HEK293T (cell line): ENCODE measurements around the gene OR2L8.
"Not testable (repeated sequence)": the region's sequence is repeated elsewhere in the genome, so short reads cannot be mapped to it uniquely, and the experiment has no call there.

Experiments
- CTCF ChIA-PET: fragments of 350-600 bp; formaldehyde crosslinking; extraction: SDS; loops from one replicate; lab custom pipeline; 2021; ENCODE audit warnings: antibody characterized with exemption, inconsistent platforms; lab: Yijun Ruan, JAX
- POLR2A ChIA-PET: fragments of 350-600 bp; formaldehyde crosslinking; extraction: SDS; loops from one replicate; lab custom pipeline; 2020; ENCODE audit warnings: antibody characterized with exemption, inconsistent platforms; lab: Yijun Ruan, JAX
- DNase-seq: peaks from one replicate; pipeline ENCODE4 v3.0.0; 2012; ENCODE audit warnings: mixed read lengths; ENCODE audit errors: extremely low spot score
- ARNT ChIP-seq: fragments of 450-650 bp; IDR thresholded peaks from 2 replicates; pipeline ENCODE4 v1.6.1; 2017; ENCODE audit warnings: mild to moderate bottlenecking
- BHLHE40 ChIP-seq: fragments of 450-650 bp; IDR thresholded peaks from 2 replicates; pipeline ENCODE4 v1.6.1; 2016; ENCODE audit warnings: mild to moderate bottlenecking, moderate library complexity, borderline replicate concordance
- CTBP1 ChIP-seq: fragments of 450-650 bp; IDR thresholded peaks from 2 replicates; pipeline ENCODE4 v1.6.1; 2016; ENCODE audit warnings: borderline replicate concordance
- ELF4 ChIP-seq: fragments of 450-650 bp; IDR thresholded peaks from 2 replicates; pipeline ENCODE4 v1.6.1; 2017; ENCODE audit warnings: antibody characterized with exemption
- FOXA1 ChIP-seq: fragments of 450-650 bp; IDR thresholded peaks from 2 replicates; pipeline ENCODE4 v1.6.1; 2016; ENCODE audit warnings: mild to moderate bottlenecking
- FOXK2 ChIP-seq: fragments of 450-650 bp; IDR thresholded peaks from 2 replicates; pipeline ENCODE4 v1.6.1; 2016; ENCODE audit warnings: mild to moderate bottlenecking
- FOXM1 ChIP-seq: fragments of 450-650 bp; IDR thresholded peaks from 2 replicates; pipeline ENCODE4 v1.6.1; 2017; ENCODE audit warnings: mild to moderate bottlenecking, borderline replicate concordance
- HDGF ChIP-seq: fragments of 450-650 bp; IDR thresholded peaks from 2 replicates; pipeline ENCODE4 v1.6.1; 2017; ENCODE audit warnings: antibody characterized with exemption, borderline replicate concordance
- L3MBTL2 ChIP-seq: fragments of 450-650 bp; conservative IDR thresholded peaks from 2 replicates; pipeline ENCODE4 v1.6.1; 2016; ENCODE audit warnings: mild to moderate bottlenecking
- LEF1 ChIP-seq: fragments of 450-650 bp; IDR thresholded peaks from 2 replicates; pipeline ENCODE4 v1.6.1; 2017; ENCODE audit warnings: mild to moderate bottlenecking, borderline replicate concordance
- NFRKB ChIP-seq: fragments of 450-650 bp; IDR thresholded peaks from 2 replicates; pipeline ENCODE4 v1.6.1; 2016; ENCODE audit warnings: mild to moderate bottlenecking, moderate library complexity
- PKNOX1 ChIP-seq: fragments of 450-650 bp; IDR thresholded peaks from 2 replicates; pipeline ENCODE4 v1.6.1; 2016
- SP1 ChIP-seq: fragments of 450-650 bp; IDR thresholded peaks from 2 replicates; pipeline ENCODE4 v1.6.1; 2017
- SUZ12 ChIP-seq: fragments of 450-650 bp; IDR thresholded peaks from 2 replicates; pipeline ENCODE4 v1.6.1; 2016; ENCODE audit warnings: mild to moderate bottlenecking
- TARDBP ChIP-seq: fragments of 450-650 bp; IDR thresholded peaks from 2 replicates; pipeline ENCODE4 v1.6.1; 2016
- ZNF384 ChIP-seq: fragments of 450-650 bp; IDR thresholded peaks from 2 replicates; pipeline ENCODE4 v1.6.1; 2016

The OR2L8 gene

GRCh38 chr1:247936415-247936814 lies 12.2 kb upstream of the OR2L8 start:
- DNase-seq: no peak
- TF ChIP-seq ARNT: no peak
- no peak for TF ChIP-seq FOXM1
- TF ChIP-seq SUZ12: no peak
- no peak for TF ChIP-seq FOXK2
- TF ChIP-seq FOXA1: no peak
- POLR2A ChIA-PET: no interaction called here
- CTCF ChIA-PET: no interaction called here

GRCh38 chr1:247936965-247937734 lies 11.5 kb upstream of the OR2L8 start:
- POLR2A ChIA-PET, CTCF ChIA-PET: not testable (repeated sequence)
- peak; percentile 70 for DNase-seq

GRCh38 chr1:247942624-247943023 lies 6.0 kb upstream of the OR2L8 start:
- CTCF ChIA-PET: no interaction called here
- POLR2A ChIA-PET: no interaction called here
- DNase-seq: no peak
- TF ChIP-seq ARNT: no peak

- ChIA-PET CTCF (no interaction called here), POLR2A (no interaction called here)
- TF ChIP-seq ARNT: no peak
- no peak for DNase-seq
Observed at GRCh38 chr1:247953408-247953807, 4.8 kb downstream of the OR2L8 start.

GRCh38 chr1:247961791-247962190 lies 13.1 kb downstream of the OR2L8 start:
- ChIA-PET CTCF (no interaction called here), POLR2A (no interaction called here)
- DNase-seq: no peak
- TF ChIP-seq NFRKB (no peak), FOXA1 (no peak), FOXK2 (no peak), L3MBTL2 (no peak), ZNF384 (no peak), SUZ12 (no peak), ARNT (no peak), LEF1 (no peak), SP1 (no peak), PKNOX1 (no peak), BHLHE40 (no peak), TARDBP (no peak), HDGF (no peak), ELF4 (no peak), FOXM1 (no peak), CTBP1 (no peak)

GRCh38 chr1:247962911-247963588 lies 14.4 kb downstream of the OR2L8 start:
- ChIA-PET CTCF (no interaction called here), POLR2A (no interaction called here)
- TF ChIP-seq NFRKB (no peak), LEF1 (no peak), PKNOX1 (no peak), ZNF384 (no peak), FOXA1 (no peak)
- no peak for DNase-seq

- TF ChIP-seq SUZ12 (no peak), FOXM1 (no peak), LEF1 (no peak), BHLHE40 (no peak), FOXK2 (no peak), SP1 (no peak), ZNF384 (no peak), FOXA1 (no peak)
- POLR2A ChIA-PET: no interaction called here
- CTCF ChIA-PET: no interaction called here
- no peak for DNase-seq
Observed at GRCh38 chr1:247964933-247965332, 16.3 kb downstream of the OR2L8 start, which contains the start of gene OR2AK2. OR2AK2 (plus strand) TSS chr1:247965233; CDS start chr1:247965377, 144 bp downstream.

- ChIA-PET POLR2A (no interaction called here), CTCF (no interaction called here)
- no peak for DNase-seq
- no peak for TF ChIP-seq LEF1
- no peak for TF ChIP-seq FOXK2
- no peak for TF ChIP-seq FOXA1
- TF ChIP-seq FOXM1: no peak
- no peak for TF ChIP-seq CTBP1
- TF ChIP-seq HDGF: no peak
- no peak for TF ChIP-seq PKNOX1
- no peak for TF ChIP-seq ARNT
- TF ChIP-seq ELF4: no peak
- no peak for TF ChIP-seq NFRKB
- TF ChIP-seq SP1: no peak
- no peak for TF ChIP-seq BHLHE40
Observed at GRCh38 chr1:247966532-247967204, 18.0 kb downstream of the OR2L8 start.
